Measurements from ENCODE around the gene SLC8B1. TPM values are rescaled to one million over a fixed set of nuclear protein-coding genes. Genes with fewer than 3 reads are reported as not detected.
A peak's percentile ranks its signal among the peaks of the same experiment; 100 is the strongest.

Gene SLC8B1
- 8.2 and 10.7 TPM in 2 replicates for total RNA-seq (2021)
- percentile 41 among the genes with signal in this experiment for Bru-seq, nascent RNA
- BruChase-seq, experiment 1, labeled RNA remaining after a 2-hour chase, result percentile 45 among the genes with signal in this experiment
- BruChase-seq, experiment 2, labeled RNA remaining after a 6-hour chase, result percentile 49 among the genes with signal in this experiment
- long read RNA-seq, partial matches to known transcripts, result 20 of 30 reads
- long read RNA-seq, other reads (novel, unspliced or antisense), result 9 of 30 reads

DNA sequence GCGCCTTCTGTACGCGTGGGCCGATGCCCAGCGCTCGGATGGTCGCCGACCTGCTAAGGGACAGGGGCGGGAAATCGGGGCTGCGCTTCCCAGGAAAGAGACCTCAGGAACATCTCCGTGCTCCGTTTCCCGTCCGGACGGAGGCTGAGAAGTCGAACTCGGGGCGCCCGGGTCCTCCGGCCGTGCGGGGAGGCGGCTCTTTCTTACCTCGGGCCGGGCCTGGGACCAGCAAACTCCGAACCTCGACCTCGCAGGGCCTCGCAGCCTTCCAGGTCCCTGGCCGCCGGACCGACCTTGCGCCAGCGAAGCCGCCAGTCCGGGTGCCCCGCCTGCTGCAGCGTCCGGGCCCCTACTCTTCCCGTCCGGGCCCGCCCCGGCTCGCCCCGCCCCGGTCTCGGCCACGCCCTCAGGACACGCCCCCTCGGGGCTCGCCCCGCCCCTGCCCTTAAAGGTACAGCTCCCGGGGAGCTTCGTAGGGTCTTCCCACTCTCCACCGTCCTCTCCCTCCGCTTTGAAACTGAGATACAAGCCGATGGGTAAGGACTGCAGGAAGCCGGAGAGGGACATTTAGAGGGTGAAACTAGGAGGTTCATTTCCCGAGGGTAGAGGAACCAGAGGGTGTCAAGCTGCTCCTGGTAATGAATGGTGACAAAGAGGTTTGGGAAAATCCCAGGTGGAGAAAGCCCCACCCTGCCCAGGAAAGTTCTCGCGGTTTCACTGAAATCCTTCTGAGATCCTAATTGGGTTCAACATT lies at the start of gene SLC8B1:
Gene SLC8B1 (minus strand): TSS at position 324 of the 754 bp plus-strand sequence. CDS start 2,231 bp downstream, outside the sequence.
- TSS peak; percentile 65 for BruUV-seq (replicated peaks)
- TF ChIP-seq, protein P1, sequence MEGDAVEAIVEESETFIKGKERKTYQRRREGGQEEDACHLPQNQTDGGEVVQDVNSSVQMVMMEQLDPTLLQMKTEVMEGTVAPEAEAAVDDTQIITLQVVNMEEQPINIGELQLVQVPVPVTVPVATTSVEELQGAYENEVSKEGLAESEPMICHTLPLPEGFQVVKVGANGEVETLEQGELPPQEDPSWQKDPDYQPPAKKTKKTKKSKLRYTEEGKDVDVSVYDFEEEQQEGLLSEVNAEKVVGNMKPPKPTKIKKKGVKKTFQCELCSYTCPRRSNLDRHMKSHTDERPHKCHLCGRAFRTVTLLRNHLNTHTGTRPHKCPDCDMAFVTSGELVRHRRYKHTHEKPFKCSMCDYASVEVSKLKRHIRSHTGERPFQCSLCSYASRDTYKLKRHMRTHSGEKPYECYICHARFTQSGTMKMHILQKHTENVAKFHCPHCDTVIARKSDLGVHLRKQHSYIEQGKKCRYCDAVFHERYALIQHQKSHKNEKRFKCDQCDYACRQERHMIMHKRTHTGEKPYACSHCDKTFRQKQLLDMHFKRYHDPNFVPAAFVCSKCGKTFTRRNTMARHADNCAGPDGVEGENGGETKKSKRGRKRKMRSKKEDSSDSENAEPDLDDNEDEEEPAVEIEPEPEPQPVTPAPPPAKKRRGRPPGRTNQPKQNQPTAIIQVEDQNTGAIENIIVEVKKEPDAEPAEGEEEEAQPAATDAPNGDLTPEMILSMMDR (conservative IDR thresholded peaks at IDR 0.05; ENCODE audit: low read depth, low read length), result no peak
- TF ChIP-seq EZH2 (IDR thresholded peaks at IDR 0.05; ENCODE audit: borderline replicate concordance, low read depth, low read length, poor library complexity, severe bottlenecking), result no peak
- intact Hi-C loops (cut with micrococcal nuclease; ENCODE audit: unreplicated experiment), result no loop called here
- DNase-seq (ENCODE audit: low spot score), result peak; percentile 81
- Histone ChIP-seq H3K36me3 (ENCODE audit: insufficient read depth, low read length, poor library complexity, severe bottlenecking) (no peaks in the 10 kb centered on the region), H3K27ac (ENCODE audit: low read depth, low read length, poor library complexity, severe bottlenecking) (peak within 1 kb of the TSS; percentile 41), H3K4me1 (ENCODE audit: insufficient read depth, low read length, poor library complexity, severe bottlenecking) (peaks cover 7% of the 10 kb centered on the region), H3K4me3 (ENCODE audit: low read depth, low read length, poor library complexity, severe bottlenecking) (peak within 1 kb of the TSS; percentile 62), H3K9me3 (ENCODE audit: low read depth, low read length, poor library complexity, severe bottlenecking) (no peaks in the 10 kb centered on the region), H3K27me3 (replicated peaks; ENCODE audit: insufficient read depth, low read depth, low read length, poor library complexity) (no peaks in the 10 kb centered on the region)
- POLR2A ChIA-PET (ENCODE audit: low non-redundant PET), result interaction anchor here (0.6 kb wide), 1 partner anchor 10 kb away, joined by 3 read pairs; no protein-coding TSS in a partner anchor
- CTCF ChIA-PET, result interaction anchor here (1.0 kb wide), 1 partner anchor 90 kb away, joined by 3 read pairs; no protein-coding TSS in a partner anchor

DNA sequence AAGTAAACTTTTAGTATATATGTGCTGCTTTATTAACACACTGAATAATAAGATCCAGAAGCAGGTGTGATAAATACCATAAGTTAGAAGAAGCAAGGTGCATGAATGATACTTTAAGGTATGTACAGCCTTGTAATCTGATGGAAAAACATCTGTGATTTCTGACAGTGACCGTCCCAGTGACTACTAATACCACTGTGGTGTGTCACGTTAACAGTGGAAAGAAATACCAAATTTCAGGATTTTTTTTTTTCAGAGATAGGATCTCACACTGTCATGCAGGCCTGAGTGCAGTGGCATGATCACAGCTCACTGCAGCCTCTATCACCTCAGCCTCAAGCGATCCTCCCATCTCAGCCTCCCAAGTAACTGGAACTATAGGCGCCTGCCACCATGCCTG lies 47.3 kb upstream of the SLC8B1 start:
- no peaks in the 10 kb centered on the region for H3K4me1 ChIP-seq (ENCODE audit: insufficient read depth, low read length, poor library complexity, severe bottlenecking)
- TF ChIP-seq, protein P1 (conservative IDR thresholded peaks at IDR 0.05; ENCODE audit: low read depth, low read length), result no peak
- TF ChIP-seq EZH2 (IDR thresholded peaks at IDR 0.05; ENCODE audit: borderline replicate concordance, low read depth, low read length, poor library complexity, severe bottlenecking), result no peak
- POLR2A ChIA-PET (ENCODE audit: low non-redundant PET), result no interaction called here
- BruUV-seq (replicated peaks), result no TSS peak
- no peaks in the 10 kb centered on the region for H3K27me3 ChIP-seq (replicated peaks; ENCODE audit: insufficient read depth, low read depth, low read length, poor library complexity)
- CTCF ChIA-PET, result no interaction called here
- intact Hi-C loops (cut with micrococcal nuclease; ENCODE audit: unreplicated experiment), result loop anchor here (10.0 kb wide), 1 partner anchor 67 kb away; no protein-coding TSS in a partner anchor
- peaks cover 14% of the 10 kb centered on the region for H3K36me3 ChIP-seq (ENCODE audit: insufficient read depth, low read length, poor library complexity, severe bottlenecking)
- no peak overlapping the region for H3K4me3 ChIP-seq (ENCODE audit: low read depth, low read length, poor library complexity, severe bottlenecking)
- no peak overlapping the region for H3K27ac ChIP-seq (ENCODE audit: low read depth, low read length, poor library complexity, severe bottlenecking)
- H3K9me3 ChIP-seq (ENCODE audit: low read depth, low read length, poor library complexity, severe bottlenecking), result no peaks in the 10 kb centered on the region
- no peak for DNase-seq (ENCODE audit: low spot score)

DNA sequence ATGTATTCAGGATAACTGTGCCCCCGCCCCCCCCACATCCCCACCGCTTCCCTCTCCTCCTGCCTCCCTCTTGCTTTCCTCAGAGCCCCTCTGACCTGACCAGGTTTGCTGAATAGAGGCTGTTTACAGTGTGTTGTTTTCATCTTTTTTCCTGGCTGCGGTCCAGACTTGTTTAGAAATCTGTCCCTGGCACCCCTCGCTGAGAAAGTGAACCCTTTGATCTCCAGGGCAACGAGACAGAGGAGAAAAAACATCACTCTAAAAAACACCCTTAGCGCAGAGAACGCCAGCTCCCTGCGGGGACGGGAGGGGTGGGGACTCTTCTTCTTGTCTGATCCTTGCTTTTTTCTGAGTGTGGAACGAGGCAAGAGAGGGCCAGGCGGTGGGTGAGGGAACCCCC lies 46.3 kb upstream of the SLC8B1 start:
- no peaks in the 10 kb centered on the region for H3K9me3 ChIP-seq (ENCODE audit: low read depth, low read length, poor library complexity, severe bottlenecking)
- H3K36me3 ChIP-seq (ENCODE audit: insufficient read depth, low read length, poor library complexity, severe bottlenecking), result peaks cover 13% of the 10 kb centered on the region
- H3K27me3 ChIP-seq (replicated peaks; ENCODE audit: insufficient read depth, low read depth, low read length, poor library complexity), result no peaks in the 10 kb centered on the region
- no peak for DNase-seq (ENCODE audit: low spot score)
- CTCF ChIA-PET, result no interaction called here
- no peaks in the 10 kb centered on the region for H3K4me1 ChIP-seq (ENCODE audit: insufficient read depth, low read length, poor library complexity, severe bottlenecking)
- BruUV-seq (replicated peaks), result no TSS peak
- no peak overlapping the region for H3K4me3 ChIP-seq (ENCODE audit: low read depth, low read length, poor library complexity, severe bottlenecking)
- no peak for TF ChIP-seq EZH2 (IDR thresholded peaks at IDR 0.05; ENCODE audit: borderline replicate concordance, low read depth, low read length, poor library complexity, severe bottlenecking)
- TF ChIP-seq, protein P1 (conservative IDR thresholded peaks at IDR 0.05; ENCODE audit: low read depth, low read length), result no peak
- no peak overlapping the region for H3K27ac ChIP-seq (ENCODE audit: low read depth, low read length, poor library complexity, severe bottlenecking)
- POLR2A ChIA-PET (ENCODE audit: low non-redundant PET), result no interaction called here
- intact Hi-C loops (cut with micrococcal nuclease; ENCODE audit: unreplicated experiment), result loop anchor here (10.0 kb wide), 1 partner anchor 66 kb away; no protein-coding TSS in a partner anchor
